ENCODE measurements around the gene NAPG.
A peak's percentile ranks its signal among the peaks of the same experiment; 100 is the strongest.

The NAPG gene

DNA sequence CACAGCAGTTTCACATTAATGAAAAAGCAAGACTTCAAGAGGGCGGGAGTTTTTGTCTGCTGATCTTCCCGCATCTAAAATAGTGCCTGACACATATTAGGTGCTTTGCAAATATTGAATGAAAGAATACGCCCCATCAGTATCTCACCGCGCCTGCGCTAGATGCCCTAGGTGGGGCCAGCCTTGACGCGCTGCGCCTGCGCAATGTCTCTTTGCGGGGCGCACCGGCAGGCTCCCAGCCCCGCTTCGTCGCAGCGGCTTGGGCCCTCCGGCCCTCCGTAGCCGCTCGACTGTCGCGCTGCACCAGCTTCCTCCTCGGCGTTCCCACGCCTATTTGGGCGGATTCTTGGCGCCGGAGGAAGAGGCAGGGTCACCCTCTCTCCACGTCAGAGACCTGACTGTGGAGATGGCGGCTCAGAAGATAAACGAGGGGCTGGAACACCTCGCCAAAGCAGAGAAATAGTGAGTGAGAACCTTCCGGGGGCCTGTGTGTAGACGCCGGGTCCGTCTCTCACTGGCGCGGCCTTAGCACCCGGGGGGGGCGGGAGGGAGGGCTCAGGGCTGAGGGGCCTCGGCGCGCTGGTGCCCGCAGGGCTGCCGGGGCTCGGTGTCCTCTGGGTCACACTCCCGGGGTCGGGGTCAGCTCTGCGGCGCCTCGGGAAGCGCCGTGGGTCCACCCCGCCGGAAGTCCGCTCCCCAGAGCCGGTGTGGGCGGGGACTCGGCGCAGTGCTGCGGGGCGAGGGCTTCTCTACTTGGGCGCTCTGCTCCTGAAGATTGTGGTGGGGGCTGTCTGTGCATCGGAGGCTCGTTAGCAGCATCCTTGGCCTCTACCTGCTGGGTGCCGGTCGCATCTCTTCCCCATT, at the start of gene NAPG:
Gene NAPG (plus strand): TSS at position 331 of the 864 bp plus-strand sequence. CDS start 76 bp downstream, at position 407.
- peak; percentile 88 for DNase-seq (ENCODE audit: extremely low read depth, low read depth)
- TF ChIP-seq, protein P1, sequence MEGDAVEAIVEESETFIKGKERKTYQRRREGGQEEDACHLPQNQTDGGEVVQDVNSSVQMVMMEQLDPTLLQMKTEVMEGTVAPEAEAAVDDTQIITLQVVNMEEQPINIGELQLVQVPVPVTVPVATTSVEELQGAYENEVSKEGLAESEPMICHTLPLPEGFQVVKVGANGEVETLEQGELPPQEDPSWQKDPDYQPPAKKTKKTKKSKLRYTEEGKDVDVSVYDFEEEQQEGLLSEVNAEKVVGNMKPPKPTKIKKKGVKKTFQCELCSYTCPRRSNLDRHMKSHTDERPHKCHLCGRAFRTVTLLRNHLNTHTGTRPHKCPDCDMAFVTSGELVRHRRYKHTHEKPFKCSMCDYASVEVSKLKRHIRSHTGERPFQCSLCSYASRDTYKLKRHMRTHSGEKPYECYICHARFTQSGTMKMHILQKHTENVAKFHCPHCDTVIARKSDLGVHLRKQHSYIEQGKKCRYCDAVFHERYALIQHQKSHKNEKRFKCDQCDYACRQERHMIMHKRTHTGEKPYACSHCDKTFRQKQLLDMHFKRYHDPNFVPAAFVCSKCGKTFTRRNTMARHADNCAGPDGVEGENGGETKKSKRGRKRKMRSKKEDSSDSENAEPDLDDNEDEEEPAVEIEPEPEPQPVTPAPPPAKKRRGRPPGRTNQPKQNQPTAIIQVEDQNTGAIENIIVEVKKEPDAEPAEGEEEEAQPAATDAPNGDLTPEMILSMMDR (IDR thresholded peaks at IDR 0.05; ENCODE audit: low read depth, low read length), result no peak

DNA sequence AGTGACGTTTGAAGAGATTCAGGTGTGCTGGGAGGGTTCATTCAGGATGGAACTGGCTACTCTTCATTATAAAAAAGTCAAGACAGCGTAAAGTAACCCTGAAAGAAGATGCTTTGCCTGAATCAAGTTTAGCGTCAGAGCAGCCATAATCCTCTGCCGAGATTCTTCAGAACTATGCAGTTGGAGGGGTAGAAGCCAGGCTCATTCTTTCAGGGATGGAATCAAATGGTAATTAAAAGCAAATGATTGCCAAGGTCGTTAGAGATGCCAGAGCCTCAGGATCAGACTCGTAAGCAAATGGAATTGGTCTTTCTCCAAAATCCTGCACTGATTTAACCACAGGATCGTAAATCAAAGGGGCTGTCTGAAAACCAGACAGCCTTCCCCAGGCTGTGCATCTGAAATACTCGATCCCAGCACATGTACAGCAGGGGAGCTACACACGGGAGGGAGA, 49.5 kb upstream of the NAPG start:
- TF ChIP-seq, protein P1 (IDR thresholded peaks at IDR 0.05; ENCODE audit: low read depth, low read length), result no peak
- peak; percentile 82 for DNase-seq (ENCODE audit: extremely low read depth, low read depth)

DNA sequence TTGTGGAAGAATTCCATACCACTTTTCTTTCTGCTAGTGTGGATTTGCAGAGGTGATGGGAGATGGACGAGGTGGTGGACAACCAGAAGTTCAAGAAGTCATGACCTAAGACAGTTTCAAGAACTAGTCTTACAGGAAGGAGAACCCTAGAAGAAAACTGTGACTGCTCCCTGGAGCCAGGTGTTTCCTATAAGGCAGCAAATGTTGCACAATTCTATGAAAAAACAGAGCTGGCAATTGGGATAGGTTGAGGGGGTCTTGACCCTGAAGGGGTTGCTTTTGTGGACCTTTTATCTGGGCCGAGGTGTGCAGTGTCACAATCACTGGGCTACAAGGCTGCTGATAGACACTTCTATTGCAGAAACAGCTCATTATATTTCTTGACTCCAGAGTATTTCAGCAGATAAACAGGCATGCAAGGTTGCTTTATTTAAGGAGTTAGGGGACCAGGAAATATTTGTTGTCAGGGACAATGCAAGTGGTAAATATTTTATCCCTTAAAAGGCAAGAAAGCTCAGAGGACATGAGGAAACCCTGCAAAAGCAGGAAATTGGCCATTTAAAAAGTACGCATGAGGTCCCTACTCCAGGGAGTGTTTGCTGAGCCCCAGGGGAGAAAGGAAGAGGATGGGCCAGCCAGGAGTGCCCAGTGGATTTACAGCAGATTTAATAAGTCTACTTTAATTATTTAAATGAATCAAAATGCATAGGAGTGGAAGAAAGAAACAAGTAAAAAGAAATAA, 48.5 kb upstream of the NAPG start:
- TF ChIP-seq, protein P1 (IDR thresholded peaks at IDR 0.05; ENCODE audit: low read depth, low read length), result no peak
- no peak for DNase-seq (ENCODE audit: extremely low read depth, low read depth)

DNA sequence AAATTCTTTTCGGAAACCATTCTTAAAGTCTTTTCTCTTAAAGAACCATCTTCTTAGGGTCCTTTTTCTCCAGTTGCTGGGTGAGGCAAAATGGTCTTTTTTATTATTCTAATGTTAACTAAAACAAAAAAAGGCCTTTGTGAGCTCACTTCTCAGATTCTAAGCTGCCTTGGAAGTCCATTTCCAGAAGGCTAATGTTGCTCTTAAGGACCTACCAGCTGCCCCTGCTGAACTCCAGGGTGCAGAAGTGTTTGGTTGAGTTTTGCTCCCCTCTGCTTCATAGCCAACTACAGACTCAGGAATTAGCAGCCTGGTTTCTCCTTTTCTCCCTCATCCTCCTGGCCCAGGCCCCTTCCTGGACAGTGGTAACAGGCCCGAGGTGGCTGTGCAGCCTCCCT, 48.0 kb upstream of the NAPG start:
- DNase-seq (ENCODE audit: extremely low read depth, low read depth), result no peak
- TF ChIP-seq, protein P1 (IDR thresholded peaks at IDR 0.05; ENCODE audit: low read depth, low read length), result no peak

DNA sequence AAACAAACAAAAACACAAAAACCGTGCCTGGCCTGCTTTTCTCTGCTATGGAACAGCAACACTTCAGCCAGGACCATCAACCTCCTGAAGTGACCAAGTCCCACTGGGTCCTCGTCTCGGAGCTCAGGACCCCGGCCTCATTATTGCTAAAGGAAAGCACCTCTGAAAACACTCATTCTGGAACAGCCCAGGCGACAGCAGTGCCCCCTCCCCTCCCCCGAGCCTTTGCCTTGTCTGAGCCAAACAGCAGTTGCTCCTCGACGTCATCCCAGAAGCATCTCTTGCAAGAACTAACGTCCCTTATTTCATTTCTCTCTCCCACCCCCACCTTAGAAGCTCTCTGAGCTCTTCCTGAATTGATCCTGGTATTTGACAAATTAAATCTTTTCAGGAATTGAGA, 44.0 kb upstream of the NAPG start:
- TF ChIP-seq, protein P1 (IDR thresholded peaks at IDR 0.05; ENCODE audit: low read depth, low read length), result no peak
- DNase-seq (ENCODE audit: extremely low read depth, low read depth), result no peak

DNA sequence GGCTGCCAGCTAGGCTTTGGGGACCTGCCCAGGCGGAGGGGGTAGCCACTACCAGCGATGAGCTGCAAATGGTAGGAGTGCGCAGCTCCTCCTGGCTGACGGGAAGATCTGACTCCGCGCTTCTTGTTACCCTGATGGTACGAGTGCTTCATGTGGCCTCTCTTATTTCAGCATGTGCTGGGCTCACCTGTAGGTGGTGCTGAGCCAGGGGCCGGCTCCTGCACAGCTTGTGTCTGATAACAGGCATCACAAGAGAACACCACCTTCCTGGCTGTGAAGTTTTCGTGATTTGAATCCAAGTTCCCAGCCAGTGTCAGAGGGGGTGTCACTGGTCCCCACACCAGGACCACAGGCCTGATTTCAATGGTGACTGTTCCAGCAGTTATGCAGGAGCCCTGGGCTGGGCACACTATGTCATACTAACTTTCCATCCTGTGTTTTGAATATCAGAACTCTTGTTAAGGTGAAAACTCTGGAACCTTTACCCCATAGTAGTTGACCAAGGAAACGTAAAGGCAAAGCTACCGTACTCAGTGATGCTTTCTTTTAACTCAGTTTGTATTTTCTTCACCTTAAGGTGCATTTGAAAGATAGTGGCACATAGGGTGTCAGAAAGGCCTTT, 43.4 kb upstream of the NAPG start:
- TF ChIP-seq, protein P1 (IDR thresholded peaks at IDR 0.05; ENCODE audit: low read depth, low read length), result no peak
- DNase-seq (ENCODE audit: extremely low read depth, low read depth), result no peak

All from AG09319 (cell line).